ENCODE data around the gene MRM1.

DNA sequence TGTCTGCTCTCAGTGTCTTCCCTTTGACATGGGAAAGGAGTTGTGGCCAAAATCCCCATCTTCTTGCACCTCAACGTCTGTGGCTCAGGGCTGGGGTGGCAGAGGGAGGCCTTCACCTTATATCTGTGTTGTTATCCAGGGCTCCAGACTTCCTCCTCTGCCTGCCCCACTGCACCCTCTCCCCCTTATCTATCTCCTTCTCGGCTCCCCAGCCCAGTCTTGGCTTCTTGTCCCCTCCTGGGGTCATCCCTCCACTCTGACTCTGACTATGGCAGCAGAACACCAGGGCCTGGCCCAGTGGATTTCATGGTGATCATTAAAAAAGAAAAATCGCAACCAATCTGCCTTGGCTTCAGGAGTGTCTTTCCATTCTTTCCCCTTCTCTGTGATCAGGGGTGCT, 918 bp upstream of the MRM1 start:
- TF ChIP-seq, protein P1, sequence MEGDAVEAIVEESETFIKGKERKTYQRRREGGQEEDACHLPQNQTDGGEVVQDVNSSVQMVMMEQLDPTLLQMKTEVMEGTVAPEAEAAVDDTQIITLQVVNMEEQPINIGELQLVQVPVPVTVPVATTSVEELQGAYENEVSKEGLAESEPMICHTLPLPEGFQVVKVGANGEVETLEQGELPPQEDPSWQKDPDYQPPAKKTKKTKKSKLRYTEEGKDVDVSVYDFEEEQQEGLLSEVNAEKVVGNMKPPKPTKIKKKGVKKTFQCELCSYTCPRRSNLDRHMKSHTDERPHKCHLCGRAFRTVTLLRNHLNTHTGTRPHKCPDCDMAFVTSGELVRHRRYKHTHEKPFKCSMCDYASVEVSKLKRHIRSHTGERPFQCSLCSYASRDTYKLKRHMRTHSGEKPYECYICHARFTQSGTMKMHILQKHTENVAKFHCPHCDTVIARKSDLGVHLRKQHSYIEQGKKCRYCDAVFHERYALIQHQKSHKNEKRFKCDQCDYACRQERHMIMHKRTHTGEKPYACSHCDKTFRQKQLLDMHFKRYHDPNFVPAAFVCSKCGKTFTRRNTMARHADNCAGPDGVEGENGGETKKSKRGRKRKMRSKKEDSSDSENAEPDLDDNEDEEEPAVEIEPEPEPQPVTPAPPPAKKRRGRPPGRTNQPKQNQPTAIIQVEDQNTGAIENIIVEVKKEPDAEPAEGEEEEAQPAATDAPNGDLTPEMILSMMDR (conservative IDR thresholded peaks at IDR 0.05 in 1 of 2, IDR thresholded peaks at IDR 0.05 in 1 of 2; ENCODE audit: low read depth in 1 of 2, low read length in 2 of 2): no peak
- TF ChIP-seq EZH2 (IDR thresholded peaks at IDR 0.05; ENCODE audit: low read length, missing control alignments): no peak

All from fibroblast of lung (primary cell).